ENCODE data around the gene FKBP14. TPM values are rescaled to one million over a fixed set of nuclear protein-coding genes. Genes with fewer than 3 reads are reported as not detected.

The FKBP14 gene
- polyA plus RNA-seq, 2 of the 4 experiments (the other 2 are of a cell fraction): 10.6 to 22.8 TPM

DNA sequence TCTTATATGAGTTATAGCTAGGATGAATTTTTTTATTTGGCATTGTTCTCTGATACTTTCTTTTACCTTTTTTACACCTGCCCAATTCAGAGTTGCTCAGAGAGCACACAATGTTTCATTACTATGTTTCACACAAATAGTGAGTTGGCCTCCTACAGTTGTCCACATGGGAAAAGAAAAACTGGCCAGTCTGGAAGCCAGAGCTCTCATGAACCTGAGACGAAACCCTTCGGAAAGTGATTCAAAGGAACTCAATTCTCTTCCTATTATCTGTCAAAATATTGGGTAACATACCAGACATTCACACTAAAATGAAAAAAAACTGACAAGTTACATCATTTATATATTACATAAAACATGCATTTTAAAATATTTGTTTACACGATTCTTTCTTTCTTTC, 52.2 kb downstream of the FKBP14 start:
- FAIRE-seq (no peak), DNase-seq (ENCODE audit: low read depth in 1 of 2, low spot score in 1 of 2) (no peak), ATAC-seq (no peak)
- H3K4me3 ChIP-seq: no peak overlapping the region
- no peaks in the 10 kb centered on the region for H3K9me3 ChIP-seq
- no peak overlapping the region for H3K4me2 ChIP-seq
- CTCF ChIA-PET: interaction anchor here (1.0 to 1.3 kb wide), 2 partner anchors 11 to 35 kb away, joined by 3 read pairs; no protein-coding TSS in a partner anchor
- POLR2A ChIA-PET: no interaction called here
- H3K4me1 ChIP-seq: no peaks in the 10 kb centered on the region
- TF ChIP-seq FOXS1 (CRISPR knock-in tag; IDR thresholded peaks at IDR 0.05) (no peak), CEBPB (IDR thresholded peaks at IDR 0.05) (no peak), KDM5A (IDR thresholded peaks at IDR 0.05) (no peak), ELK1 (IDR thresholded peaks at IDR 0.05; ENCODE audit: low read depth, low read length) (no peak), PHF8 (IDR thresholded peaks at IDR 0.05; ENCODE audit: borderline replicate concordance, low read depth) (no peak), SREBF2 (IDR thresholded peaks at IDR 0.05) (no peak), NR3C1 (IDR thresholded peaks at IDR 0.05) (no peak)
- TF ChIP-seq, protein P1, sequence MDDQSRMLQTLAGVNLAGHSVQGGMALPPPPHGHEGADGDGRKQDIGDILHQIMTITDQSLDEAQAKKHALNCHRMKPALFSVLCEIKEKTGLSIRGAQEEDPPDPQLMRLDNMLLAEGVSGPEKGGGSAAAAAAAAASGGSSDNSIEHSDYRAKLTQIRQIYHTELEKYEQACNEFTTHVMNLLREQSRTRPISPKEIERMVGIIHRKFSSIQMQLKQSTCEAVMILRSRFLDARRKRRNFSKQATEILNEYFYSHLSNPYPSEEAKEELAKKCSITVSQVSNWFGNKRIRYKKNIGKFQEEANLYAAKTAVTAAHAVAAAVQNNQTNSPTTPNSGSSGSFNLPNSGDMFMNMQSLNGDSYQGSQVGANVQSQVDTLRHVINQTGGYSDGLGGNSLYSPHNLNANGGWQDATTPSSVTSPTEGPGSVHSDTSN (IDR thresholded peaks at IDR 0.05): no peak
- TF ChIP-seq, protein P2, sequence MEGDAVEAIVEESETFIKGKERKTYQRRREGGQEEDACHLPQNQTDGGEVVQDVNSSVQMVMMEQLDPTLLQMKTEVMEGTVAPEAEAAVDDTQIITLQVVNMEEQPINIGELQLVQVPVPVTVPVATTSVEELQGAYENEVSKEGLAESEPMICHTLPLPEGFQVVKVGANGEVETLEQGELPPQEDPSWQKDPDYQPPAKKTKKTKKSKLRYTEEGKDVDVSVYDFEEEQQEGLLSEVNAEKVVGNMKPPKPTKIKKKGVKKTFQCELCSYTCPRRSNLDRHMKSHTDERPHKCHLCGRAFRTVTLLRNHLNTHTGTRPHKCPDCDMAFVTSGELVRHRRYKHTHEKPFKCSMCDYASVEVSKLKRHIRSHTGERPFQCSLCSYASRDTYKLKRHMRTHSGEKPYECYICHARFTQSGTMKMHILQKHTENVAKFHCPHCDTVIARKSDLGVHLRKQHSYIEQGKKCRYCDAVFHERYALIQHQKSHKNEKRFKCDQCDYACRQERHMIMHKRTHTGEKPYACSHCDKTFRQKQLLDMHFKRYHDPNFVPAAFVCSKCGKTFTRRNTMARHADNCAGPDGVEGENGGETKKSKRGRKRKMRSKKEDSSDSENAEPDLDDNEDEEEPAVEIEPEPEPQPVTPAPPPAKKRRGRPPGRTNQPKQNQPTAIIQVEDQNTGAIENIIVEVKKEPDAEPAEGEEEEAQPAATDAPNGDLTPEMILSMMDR (IDR thresholded peaks at IDR 0.05): no peak
- no peak overlapping the region for H3K27ac ChIP-seq
- 87% methylated on average over 3 of the region's 3 CpGs for WGBS (ENCODE audit: missing lambda C conversion rate)

GRCh38 chr7:29972315-29972669, 54.2 kb downstream of the FKBP14 start:
- Histone ChIP-seq H3K4me1 (no peaks in the 10 kb centered on the region), H3K27ac (no peak overlapping the region), H3K4me3 (no peak overlapping the region), H3K9me3 (no peaks in the 10 kb centered on the region), H3K4me2 (no peak overlapping the region)
- FAIRE-seq (no peak), DNase-seq (ENCODE audit: low read depth in 1 of 2, low spot score in 1 of 2) (no peak), ATAC-seq (no peak)
- ChIA-PET CTCF (interaction anchor here (0.8 to 1.5 kb wide), 2 partner anchors 51 to 94 kb away, joined by 3 read pairs; no protein-coding TSS in a partner anchor), POLR2A (no interaction called here)
- 96% methylated on average over 1 of the region's 1 CpG for WGBS (ENCODE audit: missing lambda C conversion rate)
- TF ChIP-seq MAFK (IDR thresholded peaks at IDR 0.05; ENCODE audit: partially characterized antibody) (peak; percentile 91), NPAS2 (CRISPR knock-in tag; IDR thresholded peaks at IDR 0.05; ENCODE audit: borderline replicate concordance) (no peak), BHLHE40 (IDR thresholded peaks at IDR 0.05; ENCODE audit: low read depth, low read length) (no peak), MAZ (IDR thresholded peaks at IDR 0.05; ENCODE audit: borderline replicate concordance, low read depth, low read length) (no peak)
- TF ChIP-seq, protein P1 (IDR thresholded peaks at IDR 0.05): no peak
- TF ChIP-seq, protein P3, sequence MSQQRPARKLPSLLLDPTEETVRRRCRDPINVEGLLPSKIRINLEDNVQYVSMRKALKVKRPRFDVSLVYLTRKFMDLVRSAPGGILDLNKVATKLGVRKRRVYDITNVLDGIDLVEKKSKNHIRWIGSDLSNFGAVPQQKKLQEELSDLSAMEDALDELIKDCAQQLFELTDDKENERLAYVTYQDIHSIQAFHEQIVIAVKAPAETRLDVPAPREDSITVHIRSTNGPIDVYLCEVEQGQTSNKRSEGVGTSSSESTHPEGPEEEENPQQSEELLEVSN (IDR thresholded peaks at IDR 0.05; ENCODE audit: borderline replicate concordance, low read depth): no peak

DNA sequence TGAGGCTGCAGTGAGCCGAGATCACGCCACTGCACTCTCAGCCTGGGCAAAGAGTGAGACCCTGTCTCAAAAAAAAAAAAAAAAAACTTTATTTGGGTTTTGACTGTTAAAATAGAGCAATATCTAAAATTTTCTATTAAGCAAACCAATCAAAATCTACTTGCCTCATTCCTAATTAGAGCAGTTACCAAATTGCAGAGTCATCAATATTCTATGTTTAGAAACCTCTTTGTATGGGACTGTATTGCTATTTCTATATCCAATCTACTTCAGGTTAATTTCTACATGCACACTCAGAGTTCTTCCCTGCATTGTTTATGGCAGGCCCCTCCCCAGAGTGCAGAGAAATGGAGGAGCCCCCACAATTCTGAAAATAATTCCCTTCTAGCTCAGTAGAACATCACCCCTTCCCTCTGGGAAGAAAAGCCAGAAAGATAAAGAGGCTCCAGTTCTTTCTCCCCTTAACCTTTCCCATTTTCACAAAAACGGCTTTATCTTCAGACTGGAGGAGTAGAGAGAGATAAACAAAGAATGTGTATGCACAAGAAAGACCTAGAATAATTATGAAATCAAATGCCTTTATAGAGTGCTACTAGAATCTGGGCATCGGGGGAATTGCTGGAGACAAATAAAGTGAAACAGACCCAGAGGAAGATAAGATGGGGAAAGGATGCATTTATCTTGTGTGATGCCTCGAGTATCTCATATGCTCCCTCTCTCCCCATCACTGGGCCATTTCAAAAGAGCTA, 54.8 kb downstream of the FKBP14 start:
- 95% methylated on average over 5 of the region's 5 CpGs for WGBS (ENCODE audit: missing lambda C conversion rate)

More for the DNA sequence above, 54.8 kb downstream of the FKBP14 start:
- H3K27ac ChIP-seq: no peak overlapping the region
- POLR2A ChIA-PET: no interaction called here
- TF ChIP-seq HEYL (CRISPR knock-in tag; IDR thresholded peaks at IDR 0.05) (no peak), MAFK (IDR thresholded peaks at IDR 0.05; ENCODE audit: partially characterized antibody) (peak; percentile 92), RAD21 (conservative IDR thresholded peaks at IDR 0.05 in 1 of 2, IDR thresholded peaks at IDR 0.05 in 1 of 2) (no peak)
- no peak overlapping the region for H3K4me3 ChIP-seq
- DNase-seq (ENCODE audit: low read depth in 1 of 2, low spot score in 1 of 2) (no peak), FAIRE-seq (no peak), ATAC-seq (no peak)
- no peaks in the 10 kb centered on the region for H3K4me1 ChIP-seq
- H3K9me3 ChIP-seq: no peaks in the 10 kb centered on the region
- H3K4me2 ChIP-seq: no peak overlapping the region
- CTCF ChIA-PET: interaction anchor here (0.8 to 1.5 kb wide), 2 partner anchors 51 to 93 kb away, joined by 3 read pairs; no protein-coding TSS in a partner anchor

Measured in A549 (cell line).